ENCODE results near the gene TTC7B. TPM values are rescaled to one million over a fixed set of nuclear protein-coding genes. Genes with fewer than 3 reads are reported as not detected.

Gene TTC7B
- total and polyA plus RNA-seq, 2 experiments from 2014 or later = 5.2 to 28.2 TPM

- no peaks in the 10 kb centered on the region for H3K79me2 ChIP-seq (ENCODE audit: insufficient read depth)
- in situ Hi-C loops (cut with MboI) = no loop called here
- no peaks in the 10 kb centered on the region for H4K20me1 ChIP-seq (ENCODE audit: insufficient read depth)
These were observed 333.1 kb downstream of the TTC7B start for GRCh38 chr14:90483117-90483516.

GRCh38 chr14:90475298-90475697 lies 340.9 kb downstream of the TTC7B start:
- no peaks in the 10 kb centered on the region for H4K20me1 ChIP-seq (ENCODE audit: insufficient read depth)
- no peak overlapping the region for H3K4me2 ChIP-seq (ENCODE audit: unreplicated experiment)
- WGBS, 2 experiments (ENCODE audit: low coverage in 1 of 2, low lambda C conversion rate in 2 of 2, missing lambda C conversion rate in 2 of 2) = 66 to 68% methylated on average over 3 of the region's 3 CpGs
- H3K9me2 ChIP-seq (ENCODE audit: insufficient read depth) = no peaks in the 10 kb centered on the region
- H3K9ac ChIP-seq = no peak overlapping the region
- H3K36me3 ChIP-seq (ENCODE audit: low read depth) = no peaks in the 10 kb centered on the region
- no peak overlapping the region for H3K27ac ChIP-seq
- DNase-seq = no peak
- TF ChIP-seq EZH2 (IDR thresholded peaks at IDR 0.05; ENCODE audit: insufficient read depth, poor library complexity, severe bottlenecking) (no peak), EZH2phosphoT487 (IDR thresholded peaks at IDR 0.05; ENCODE audit: insufficient read depth, low read depth) (no peak)
- no peaks in the 10 kb centered on the region for H3F3A ChIP-seq (ENCODE audit: insufficient read depth)
- H2AFZ ChIP-seq = no peak overlapping the region
- in situ Hi-C loops (cut with MboI) = no loop called here
- no peak overlapping the region for H3K4me3 ChIP-seq
- H3K79me2 ChIP-seq (ENCODE audit: insufficient read depth) = no peaks in the 10 kb centered on the region
- peaks cover 11% of the 10 kb centered on the region for H3K27me3 ChIP-seq (replicated peaks; ENCODE audit: insufficient read depth)
- no peaks in the 10 kb centered on the region for H3K9me3 ChIP-seq (ENCODE audit: low read depth)
- H3K4me1 ChIP-seq (ENCODE audit: insufficient read depth) = no peaks in the 10 kb centered on the region

More at GRCh38 chr14:90483117-90483516, 333.1 kb downstream of the TTC7B start:
- no peak for TF ChIP-seq EZH2 (IDR thresholded peaks at IDR 0.05; ENCODE audit: insufficient read depth, poor library complexity, severe bottlenecking)
- no peak for TF ChIP-seq EZH2phosphoT487 (IDR thresholded peaks at IDR 0.05; ENCODE audit: insufficient read depth, low read depth)
- no peak for DNase-seq
- Histone ChIP-seq H3F3A (ENCODE audit: insufficient read depth) (no peaks in the 10 kb centered on the region), H3K9me2 (ENCODE audit: insufficient read depth) (no peaks in the 10 kb centered on the region), H3K4me2 (ENCODE audit: unreplicated experiment) (no peak overlapping the region), H3K4me3 (no peak overlapping the region), H3K27me3 (replicated peaks; ENCODE audit: insufficient read depth) (peaks cover 8% of the 10 kb centered on the region), H3K27ac (no peak overlapping the region), H2AFZ (no peak overlapping the region), H3K36me3 (ENCODE audit: low read depth) (no peaks in the 10 kb centered on the region), H3K9me3 (ENCODE audit: low read depth) (no peaks in the 10 kb centered on the region), H3K4me1 (ENCODE audit: insufficient read depth) (no peaks in the 10 kb centered on the region), H3K9ac (no peak overlapping the region)
- 47 to 60% methylated on average over 2 of the region's 2 CpGs for WGBS, 2 experiments (ENCODE audit: low coverage in 1 of 2, low lambda C conversion rate in 2 of 2, missing lambda C conversion rate in 2 of 2)

Other genes with a start within 250 kb of the TTC7B start
- under 0.01 and 1.2 TPM in 2 replicates for gene RPS6KA5, start 244.2 kb upstream of the TTC7B start, total RNA-seq (2014; rRNA removed; shearing (Covaris generic))
- 0.54 and 0.61 TPM in 2 replicates for gene RPS6KA5, start 244.2 kb upstream of the TTC7B start, polyA plus RNA-seq (2016; fragmentation: Nextera tagmentation; extraction: Ambion mirVana)